ENCODE measurements around the gene OR6S1. TPM values are rescaled to one million over a fixed set of nuclear protein-coding genes. Genes with fewer than 3 reads are reported as not detected.
A peak's percentile ranks its signal among the peaks of the same experiment; 100 is the strongest.
"Not testable (repeated sequence)": the region's sequence is repeated elsewhere in the genome, so short reads cannot be mapped to it uniquely, and the experiment has no call there.

Gene OR6S1
- total RNA-seq, 4 donors from 2014 or later, result not detected

GRCh38 chr14:20667957-20668356 lies 26.5 kb upstream of the OR6S1 start:
- TF ChIP-seq CTCF (IDR thresholded peaks at IDR 0.05), result no peak
- ATAC-seq (ENCODE audit: low FRiP score) (no peak), DNase-seq (ENCODE audit: low spot score) (no peak)

DNA sequence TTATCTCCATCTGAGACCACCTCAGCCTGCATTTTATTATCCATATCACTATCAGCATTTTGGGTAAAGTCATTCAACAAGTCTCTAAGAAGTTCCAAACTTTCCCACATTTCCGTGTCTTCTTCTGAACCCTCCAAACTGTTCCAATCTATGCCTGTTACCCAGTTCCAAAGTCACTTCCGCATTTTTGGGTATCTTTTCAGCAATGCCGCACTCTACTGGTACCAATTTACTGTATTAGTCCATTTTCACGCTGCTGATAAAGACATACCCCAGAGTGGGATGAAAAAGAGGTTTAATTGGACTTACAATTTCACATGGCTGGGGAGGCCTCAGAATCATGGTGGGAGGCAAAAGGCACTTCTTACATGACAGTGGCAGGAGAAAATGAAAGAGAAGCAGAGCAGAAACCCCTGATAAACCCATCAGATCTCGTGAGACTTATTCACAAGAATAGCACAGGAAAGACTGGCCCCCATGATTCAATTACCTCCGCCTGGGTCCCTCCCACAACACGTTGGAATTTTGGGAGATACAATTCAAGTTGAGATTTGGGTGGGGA lies 25.0 kb upstream of the OR6S1 start:
- ATAC-seq (ENCODE audit: low FRiP score); DNase-seq (ENCODE audit: low spot score): not testable (repeated sequence)

- no peak for TF ChIP-seq CTCF (IDR thresholded peaks at IDR 0.05)
- ATAC-seq (ENCODE audit: low FRiP score) (peak; percentile 47), DNase-seq (ENCODE audit: low spot score) (no peak)
These were observed 21.7 kb upstream of the OR6S1 start for GRCh38 chr14:20662968-20663732.

DNA sequence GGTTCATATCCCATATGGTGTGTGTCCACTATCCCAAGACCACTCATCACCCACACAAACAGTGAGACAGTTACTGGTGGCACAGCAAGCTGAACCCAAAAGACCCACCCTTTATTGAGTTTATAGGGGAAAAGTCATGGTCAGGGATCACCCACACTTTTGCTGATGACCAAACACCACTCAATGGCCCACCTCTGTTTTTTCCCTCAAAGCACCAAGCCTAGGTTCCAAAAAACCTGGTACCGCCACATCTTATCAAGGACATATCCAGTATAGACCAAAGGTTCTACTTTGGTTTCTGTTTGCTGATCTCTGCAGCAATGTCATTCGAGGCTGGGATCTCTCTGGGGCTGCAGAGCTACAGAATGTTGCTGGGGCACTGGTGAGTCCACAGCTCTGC lies 19.7 kb upstream of the OR6S1 start:
- ATAC-seq (ENCODE audit: low FRiP score), result no peak
- TF ChIP-seq CTCF (IDR thresholded peaks at IDR 0.05), result no peak

DNA sequence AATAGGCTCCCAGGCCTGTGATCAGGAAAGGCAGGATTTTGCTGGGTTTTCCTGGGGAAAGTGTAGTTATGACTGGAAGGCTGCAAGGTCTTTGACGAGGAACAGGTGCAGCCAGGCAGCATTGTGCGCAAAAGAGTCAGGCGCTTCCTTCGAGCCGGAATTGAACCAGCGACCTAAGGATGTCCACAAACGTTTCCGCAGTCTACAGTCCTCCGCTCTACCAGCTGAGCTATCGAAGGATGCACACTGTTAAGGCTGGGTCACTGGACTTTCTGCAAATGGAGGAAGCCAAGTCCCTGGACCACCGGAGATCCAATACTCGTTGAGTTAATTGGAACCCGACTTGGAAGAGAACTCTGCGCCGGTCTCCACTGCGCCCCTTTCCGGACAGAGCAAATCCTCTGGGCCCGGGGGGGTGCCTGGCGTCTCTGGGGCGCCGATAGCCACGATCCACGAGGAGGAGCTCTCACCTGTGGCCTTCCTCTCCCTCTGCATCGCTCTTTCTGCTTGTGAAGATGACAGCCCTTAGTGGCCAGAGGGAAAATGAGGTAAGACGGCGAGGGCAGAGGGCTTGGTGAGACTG lies 18.4 kb upstream of the OR6S1 start:
- ATAC-seq (ENCODE audit: low FRiP score) (no peak), DNase-seq (ENCODE audit: low spot score) (no peak)
- TF ChIP-seq CTCF (IDR thresholded peaks at IDR 0.05), result no peak

More for the DNA sequence above, 19.7 kb upstream of the OR6S1 start:
- DNase-seq (ENCODE audit: low spot score), result no peak

- ATAC-seq (ENCODE audit: low FRiP score) (no peak), DNase-seq (ENCODE audit: low spot score) (no peak)
- TF ChIP-seq CTCF (IDR thresholded peaks at IDR 0.05), result no peak
These were observed 17.8 kb upstream of the OR6S1 start for GRCh38 chr14:20659336-20659735.

GRCh38 chr14:20658246-20658645 lies 16.8 kb upstream of the OR6S1 start:
- ATAC-seq (ENCODE audit: low FRiP score) (no peak), DNase-seq (ENCODE audit: low spot score) (no peak)
- no peak for TF ChIP-seq CTCF (IDR thresholded peaks at IDR 0.05)

Data from omental fat pad (tissue), 4 donors.